ENCODE data around the gene MYCL. TPM values are rescaled to one million over a fixed set of nuclear protein-coding genes. Genes with fewer than 3 reads are reported as not detected.

Gene MYCL
- total and polyA plus RNA-seq, 4 donors: 2.4 to 7.8 (median 4.4) TPM

GRCh38 chr1:39866767-39867166, 35.0 kb downstream of the MYCL start:
- Histone ChIP-seq H3K4me3 (no peak overlapping the region), H3K9me3 (ENCODE audit: control insufficient read depth in 4 of 4, insufficient read depth in 3 of 4, low read length in 3 of 4) (no peaks in the 10 kb centered on the region), H3K4me1 (ENCODE audit: control insufficient read depth in 5 of 5, insufficient read depth in 5 of 5, low read length in 5 of 5) (peaks cover 0 to 2% (median 0%) of the 10 kb centered on the region in 5 donors), H3K27ac (ENCODE audit: low read depth in 1 of 2, low read length in 1 of 2) (no peak overlapping the region), H3K36me3 (ENCODE audit: control insufficient read depth in 4 of 4, insufficient read depth in 4 of 4, low read length in 4 of 4) (peaks cover 0 to 2% (median under 1%) of the 10 kb centered on the region in 4 donors), H3K27me3 (ENCODE audit: control insufficient read depth in 3 of 3, insufficient read depth in 3 of 3, low read length in 2 of 3) (no peaks in the 10 kb centered on the region), H3K9ac (ENCODE audit: insufficient read depth in 1 of 2, low read length in 2 of 2) (no peak overlapping the region)
- WGBS, 2 donors: 92 to 97% methylated on average over 2 of the region's 2 CpGs
- no peak for DNase-seq
- no peak for TF ChIP-seq CTCF (IDR thresholded peaks at IDR 0.05; ENCODE audit: control extremely low read depth, extremely low read depth)
- no peak for ATAC-seq (ENCODE audit: insufficient read depth, low FRiP score)

GRCh38 chr1:39865762-39866161, 36.0 kb downstream of the MYCL start:
- no peak for ATAC-seq (ENCODE audit: insufficient read depth, low FRiP score)
- peaks cover 0 to 2% (median under 1%) of the 10 kb centered on the region in 4 donors for H3K36me3 ChIP-seq (ENCODE audit: control insufficient read depth in 4 of 4, insufficient read depth in 4 of 4, low read length in 4 of 4)
- H3K9ac ChIP-seq (ENCODE audit: insufficient read depth in 1 of 2, low read length in 2 of 2): no peak overlapping the region
- peaks cover 0 to 2% (median 0%) of the 10 kb centered on the region in 5 donors for H3K4me1 ChIP-seq (ENCODE audit: control insufficient read depth in 5 of 5, insufficient read depth in 5 of 5, low read length in 5 of 5)
- DNase-seq: no peak
- no peaks in the 10 kb centered on the region for H3K9me3 ChIP-seq (ENCODE audit: control insufficient read depth in 4 of 4, insufficient read depth in 3 of 4, low read length in 3 of 4)
- no peaks in the 10 kb centered on the region for H3K27me3 ChIP-seq (ENCODE audit: control insufficient read depth in 3 of 3, insufficient read depth in 3 of 3, low read length in 2 of 3)
- 89 to 95% methylated on average over 1 of the region's 1 CpG for WGBS, 2 donors
- H3K4me3 ChIP-seq: no peak overlapping the region
- no peak for TF ChIP-seq CTCF (IDR thresholded peaks at IDR 0.05; ENCODE audit: control extremely low read depth, extremely low read depth)
- H3K27ac ChIP-seq (ENCODE audit: low read depth in 1 of 2, low read length in 1 of 2): no peak overlapping the region

- WGBS, 2 donors: 96 to 97% methylated on average over 5 of the region's 5 CpGs
- ATAC-seq (ENCODE audit: insufficient read depth, low FRiP score) (no peak), DNase-seq (no peak)
- no peak overlapping the region for H3K9ac ChIP-seq (ENCODE audit: insufficient read depth in 1 of 2, low read length in 2 of 2)
- H3K27ac ChIP-seq (ENCODE audit: low read depth in 1 of 2, low read length in 1 of 2): no peak overlapping the region
- peaks cover 0 to 2% (median under 1%) of the 10 kb centered on the region in 4 donors for H3K36me3 ChIP-seq (ENCODE audit: control insufficient read depth in 4 of 4, insufficient read depth in 4 of 4, low read length in 4 of 4)
- H3K9me3 ChIP-seq (ENCODE audit: control insufficient read depth in 4 of 4, insufficient read depth in 3 of 4, low read length in 3 of 4): no peaks in the 10 kb centered on the region
- TF ChIP-seq CTCF (IDR thresholded peaks at IDR 0.05; ENCODE audit: control extremely low read depth, extremely low read depth): no peak
- no peaks in the 10 kb centered on the region for H3K27me3 ChIP-seq (ENCODE audit: control insufficient read depth in 3 of 3, insufficient read depth in 3 of 3, low read length in 2 of 3)
- peaks cover 0 to 2% (median 0%) of the 10 kb centered on the region in 5 donors for H3K4me1 ChIP-seq (ENCODE audit: control insufficient read depth in 5 of 5, insufficient read depth in 5 of 5, low read length in 5 of 5)
- no peak overlapping the region for H3K4me3 ChIP-seq
Measured at GRCh38 chr1:39863177-39863576, 38.5 kb downstream of the MYCL start.

- Histone ChIP-seq H3K27ac (ENCODE audit: low read depth in 1 of 2, low read length in 1 of 2) (no peak overlapping the region), H3K36me3 (ENCODE audit: control insufficient read depth in 4 of 4, insufficient read depth in 4 of 4, low read length in 4 of 4) (peaks cover 0 to 6% (median 1%) of the 10 kb centered on the region in 4 donors), H3K9ac (ENCODE audit: insufficient read depth in 1 of 2, low read length in 2 of 2) (no peak overlapping the region), H3K4me1 (ENCODE audit: control insufficient read depth in 5 of 5, insufficient read depth in 5 of 5, low read length in 5 of 5) (peaks cover 0 to 2% (median 0%) of the 10 kb centered on the region in 5 donors), H3K4me3 (no peak overlapping the region), H3K27me3 (ENCODE audit: control insufficient read depth in 3 of 3, insufficient read depth in 3 of 3, low read length in 2 of 3) (no peaks in the 10 kb centered on the region), H3K9me3 (ENCODE audit: control insufficient read depth in 4 of 4, insufficient read depth in 3 of 4, low read length in 3 of 4) (no peaks in the 10 kb centered on the region)
- WGBS, 2 donors: 98 to 99% methylated on average over 7 of the region's 7 CpGs
- ATAC-seq (ENCODE audit: insufficient read depth, low FRiP score) (no peak), DNase-seq (no peak)
- TF ChIP-seq CTCF (IDR thresholded peaks at IDR 0.05; ENCODE audit: control extremely low read depth, extremely low read depth): no peak
Measured at GRCh38 chr1:39861003-39861402, 40.7 kb downstream of the MYCL start.

All from lung (tissue), 12 donors.